HG03135 (cell line): Measurements from ENCODE around the gene ZNF524.
"Not testable (repeated sequence)": the region's sequence is repeated elsewhere in the genome, so short reads cannot be mapped to it uniquely, and the experiment has no call there.

Source experiments
- ATAC-seq: cut with Tn5 transposase; IDR thresholded peaks from one replicate; pipeline ENCODE4 v1.9.1; 2021; ENCODE audit warnings: mild to moderate bottlenecking, moderate library complexity; ENCODE audit not compliant: unreplicated experiment

Gene ZNF524, protein sequence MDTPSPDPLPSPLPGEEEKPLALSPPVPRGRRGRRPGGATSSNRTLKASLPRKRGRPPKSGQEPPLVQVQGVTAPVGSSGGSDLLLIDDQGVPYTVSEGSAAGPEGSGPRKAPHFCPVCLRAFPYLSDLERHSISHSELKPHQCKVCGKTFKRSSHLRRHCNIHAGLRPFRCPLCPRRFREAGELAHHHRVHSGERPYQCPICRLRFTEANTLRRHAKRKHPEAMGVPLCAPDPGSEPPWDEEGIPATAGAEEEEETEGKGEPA

DNA sequence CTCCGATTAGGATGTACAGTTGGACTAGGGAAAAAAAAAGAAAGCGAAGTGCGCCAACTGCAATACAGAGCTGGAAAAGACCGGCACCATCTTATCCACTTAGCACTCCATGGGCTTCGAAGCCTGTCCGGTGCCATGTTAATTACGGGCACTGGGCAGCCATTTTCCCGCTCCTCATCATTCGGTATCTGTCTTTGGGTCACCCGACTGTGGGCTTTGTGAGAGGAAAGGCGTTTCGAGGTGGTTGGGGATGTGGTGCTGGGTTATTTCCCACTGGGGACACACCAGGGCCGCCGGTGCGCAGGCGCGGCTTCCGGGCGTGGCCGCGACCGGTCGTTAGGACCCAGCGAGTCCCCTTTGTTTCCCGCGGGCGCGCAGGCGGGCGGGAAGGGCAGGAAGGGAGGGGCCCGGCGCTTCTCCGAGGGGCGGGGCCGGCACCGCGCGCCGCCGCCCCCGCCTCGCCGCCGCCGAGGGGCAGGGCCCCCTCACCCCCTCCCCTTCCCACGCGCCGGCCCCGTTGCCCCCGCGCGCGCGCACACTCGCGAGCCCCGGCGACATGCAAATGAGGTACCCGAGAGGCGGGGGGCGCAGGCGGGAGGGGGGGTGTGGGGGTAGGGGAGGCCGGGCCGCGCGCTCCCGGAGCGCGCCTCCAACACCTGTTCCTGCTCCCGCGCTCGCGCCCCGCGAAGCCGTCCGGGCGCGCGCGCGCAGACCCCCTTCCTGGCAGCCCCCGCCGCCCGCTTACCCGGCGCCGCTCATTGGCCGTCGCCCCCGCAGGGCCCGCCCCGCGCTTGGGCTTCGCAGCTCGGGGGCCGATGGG is at the start of gene ZNF524:
ZNF524 (plus strand) TSS at position 447 of the 820 bp plus-strand sequence. CDS start 1,825 bp downstream, outside the sequence.
- ATAC-seq, result peak; percentile 47

DNA sequence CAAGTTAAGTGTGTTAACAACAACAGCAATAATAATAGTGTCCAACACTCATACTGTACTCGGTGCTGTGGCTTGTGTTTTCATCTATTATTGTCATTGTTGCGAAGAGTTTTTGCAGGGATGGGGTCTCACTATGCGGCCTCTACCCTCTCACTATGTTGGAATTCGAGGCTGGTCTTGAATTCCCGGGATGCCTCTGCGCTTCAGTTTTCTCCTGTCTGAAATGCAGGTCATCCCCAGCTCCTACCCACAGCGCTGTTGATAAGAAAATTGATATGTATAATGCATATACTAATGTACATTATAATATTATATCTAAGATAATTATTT is 49.8 kb upstream of the ZNF524 start:
- ATAC-seq, result no peak

DNA sequence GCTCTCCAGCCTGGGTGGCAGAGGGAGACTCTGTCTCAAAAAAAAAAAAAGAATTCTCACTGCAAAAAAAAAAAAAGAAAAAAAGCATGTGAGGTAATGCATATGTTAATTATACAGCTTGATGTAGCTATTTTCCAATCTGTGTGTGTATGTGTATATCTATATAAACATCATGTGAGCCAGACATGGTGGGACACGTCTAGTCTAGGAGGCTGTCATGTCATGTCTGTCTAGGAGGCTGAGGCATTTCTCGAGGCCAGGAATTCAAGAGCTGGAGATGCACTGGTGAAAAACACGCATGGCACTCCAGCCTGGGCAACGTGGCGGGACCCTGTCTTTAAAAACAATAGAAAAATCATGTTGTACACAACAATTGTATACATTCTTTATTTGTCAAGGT is 47.9 kb upstream of the ZNF524 start:
- ATAC-seq, result no peak

DNA sequence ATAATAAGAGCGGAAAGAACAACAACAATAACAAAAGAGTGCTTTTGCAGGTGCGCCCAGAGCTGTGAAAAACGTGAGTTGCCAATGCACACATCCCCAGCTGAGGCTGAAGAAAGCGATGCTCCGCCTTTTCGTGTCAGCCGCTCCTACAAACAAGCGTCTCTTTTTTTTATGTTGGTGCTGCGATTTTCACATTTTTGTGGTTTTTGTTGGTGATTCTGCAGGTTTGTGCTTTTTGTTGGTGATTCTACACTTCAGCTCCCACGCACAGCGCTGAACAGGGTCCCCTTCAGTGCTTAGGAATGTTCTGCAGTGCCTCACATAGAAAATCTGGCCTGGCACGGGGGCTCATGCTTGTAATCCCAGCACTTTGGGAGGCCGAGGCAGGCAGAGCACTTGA is 47.5 kb upstream of the ZNF524 start:
- no peak for ATAC-seq

DNA sequence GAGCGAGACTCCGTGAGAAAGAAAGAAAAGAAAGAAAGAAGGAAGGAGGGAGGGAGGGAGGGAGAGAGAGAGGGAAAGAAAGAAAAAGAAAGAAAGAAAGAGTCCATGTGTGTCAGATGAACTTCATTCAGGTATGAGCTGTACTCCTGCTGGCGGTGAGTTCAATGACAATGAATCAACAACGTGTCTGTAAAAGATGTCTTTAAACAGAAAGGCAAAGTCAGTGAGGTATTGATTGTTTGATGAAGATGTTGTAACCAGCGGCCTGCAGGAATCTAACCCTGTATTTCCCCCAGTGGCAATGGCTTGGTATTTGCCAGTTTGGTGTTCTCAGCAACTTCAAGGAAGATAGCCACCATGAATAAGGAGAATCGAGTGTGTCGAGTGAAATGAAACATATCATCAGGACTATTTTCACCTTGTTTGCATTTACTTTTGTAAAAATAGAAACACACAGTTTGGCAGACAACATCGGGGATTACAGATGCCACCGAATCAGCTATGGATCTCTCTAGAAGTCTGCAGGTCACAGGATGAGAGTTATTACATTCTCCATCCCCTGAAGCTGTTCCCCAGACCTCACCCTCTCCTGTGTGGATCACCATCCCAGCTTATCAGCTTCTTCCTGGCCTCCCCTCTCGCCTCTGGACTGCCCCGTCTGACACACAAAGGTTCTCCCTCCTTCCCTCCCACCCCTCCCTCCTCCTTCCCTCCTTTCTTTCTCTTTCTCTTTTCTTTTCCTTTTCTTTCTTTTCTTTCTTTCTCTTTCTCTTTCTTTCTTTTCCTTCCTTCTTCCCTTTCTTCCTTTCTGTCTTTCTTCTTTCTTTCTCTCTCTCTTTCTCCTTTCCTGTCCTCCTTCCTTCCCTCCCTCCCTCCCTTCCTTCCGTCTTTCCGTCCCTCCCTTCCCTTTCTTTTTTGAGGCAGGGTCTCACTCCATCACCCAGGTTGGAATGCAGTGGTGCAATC is 46.6 kb upstream of the ZNF524 start:
- no peak for ATAC-seq

DNA sequence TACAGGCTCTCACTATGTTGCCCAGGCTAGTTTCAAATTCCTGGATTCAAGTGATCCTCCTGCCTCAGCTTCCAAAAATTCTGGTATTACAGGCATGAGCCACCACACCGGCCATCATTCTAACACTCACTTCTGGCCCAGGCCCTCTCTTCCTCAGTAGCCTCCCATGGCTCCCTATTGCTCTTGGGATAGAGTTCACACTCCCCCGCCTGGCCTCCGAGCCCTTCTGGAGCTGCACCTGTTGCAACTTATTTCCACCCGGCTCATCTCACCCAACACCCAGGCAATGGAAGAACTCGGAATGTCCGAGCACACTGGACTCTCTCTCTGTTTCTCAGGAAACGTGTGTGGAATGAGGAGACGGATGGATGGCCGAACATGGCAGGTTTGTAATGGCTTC is 45.8 kb upstream of the ZNF524 start:
- no peak for ATAC-seq

DNA sequence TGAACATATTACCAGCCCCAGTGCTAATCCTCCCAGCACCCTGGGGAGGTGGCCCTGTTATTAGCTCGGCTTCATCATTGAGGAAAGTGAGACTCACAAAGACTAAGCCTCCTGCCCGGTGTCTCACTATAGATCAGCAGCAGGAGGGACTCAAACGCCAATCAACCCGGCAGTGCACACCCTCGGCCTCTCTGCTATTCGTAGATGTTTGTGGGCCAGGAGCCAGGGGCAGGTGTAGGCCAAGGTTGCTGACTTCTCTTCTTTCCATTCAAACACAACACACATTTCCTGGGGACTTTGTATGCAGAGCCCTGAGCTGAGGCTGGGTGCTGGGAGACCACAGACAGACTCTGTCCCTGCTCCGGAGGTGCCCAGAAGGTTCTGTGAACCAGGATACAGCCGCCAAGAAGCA is 45.3 kb upstream of the ZNF524 start:
- no peak for ATAC-seq

DNA sequence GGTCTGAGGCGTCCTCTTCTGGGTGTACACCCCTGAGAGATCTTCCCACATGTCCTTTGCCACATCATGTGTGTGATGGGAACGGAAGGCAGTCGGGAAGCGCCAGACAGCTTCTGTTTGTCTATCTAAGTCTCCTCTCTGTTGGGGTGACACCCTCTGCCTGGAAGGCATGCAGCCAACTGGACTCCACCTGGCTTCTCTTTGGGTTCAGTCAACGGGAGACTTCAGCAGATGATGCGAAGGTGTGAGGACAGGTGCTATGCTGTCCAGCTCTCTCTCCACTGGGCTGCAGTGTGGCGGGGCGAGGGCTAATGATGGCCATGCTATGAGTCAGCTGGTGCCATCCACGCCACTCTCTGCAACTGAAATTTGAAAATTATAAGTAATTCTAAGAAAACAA is 40.4 kb upstream of the ZNF524 start:
- ATAC-seq, result no peak

DNA sequence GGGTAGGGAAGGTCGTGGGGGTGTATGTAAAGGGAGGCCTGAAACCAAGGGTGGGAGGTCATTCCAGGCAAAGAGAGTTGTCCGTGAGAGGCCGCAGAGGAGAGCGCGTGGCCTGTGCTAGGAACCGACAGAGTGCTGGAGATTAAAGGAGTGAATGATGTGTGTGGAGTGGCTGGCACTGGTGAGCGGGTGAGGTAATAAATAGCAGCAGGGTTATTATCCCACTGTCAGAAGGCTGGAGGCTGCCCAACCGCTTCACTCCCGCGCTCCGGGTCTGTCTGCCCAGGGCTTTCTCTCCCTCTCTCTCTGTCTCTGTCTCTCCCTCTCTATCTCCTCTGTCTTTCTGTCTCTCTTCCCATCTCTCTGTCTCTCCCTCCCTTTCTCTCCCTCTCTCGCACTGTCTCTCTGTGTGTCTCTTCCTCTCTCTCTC is 36.8 kb upstream of the ZNF524 start:
- no peak for ATAC-seq

DNA sequence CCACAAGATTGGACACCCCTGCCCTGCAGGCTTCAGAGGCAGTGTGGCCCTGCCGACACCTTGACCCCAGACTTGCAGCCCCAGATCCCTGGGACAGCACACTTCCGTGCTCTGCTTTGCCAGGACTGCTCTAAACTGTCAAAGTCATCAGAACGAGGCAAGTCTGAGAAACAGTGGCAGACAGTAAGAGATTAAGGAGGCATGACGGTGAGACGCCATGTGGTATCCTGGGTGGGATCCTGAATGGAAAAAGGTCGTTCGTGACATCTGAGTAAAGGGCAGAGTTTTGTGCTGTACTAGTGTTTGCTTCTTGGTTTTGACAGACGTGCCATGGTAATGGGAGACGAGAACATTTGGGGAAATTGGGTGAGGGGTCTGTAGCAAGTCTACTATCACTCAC is 33.3 kb upstream of the ZNF524 start:
- no peak for ATAC-seq

DNA sequence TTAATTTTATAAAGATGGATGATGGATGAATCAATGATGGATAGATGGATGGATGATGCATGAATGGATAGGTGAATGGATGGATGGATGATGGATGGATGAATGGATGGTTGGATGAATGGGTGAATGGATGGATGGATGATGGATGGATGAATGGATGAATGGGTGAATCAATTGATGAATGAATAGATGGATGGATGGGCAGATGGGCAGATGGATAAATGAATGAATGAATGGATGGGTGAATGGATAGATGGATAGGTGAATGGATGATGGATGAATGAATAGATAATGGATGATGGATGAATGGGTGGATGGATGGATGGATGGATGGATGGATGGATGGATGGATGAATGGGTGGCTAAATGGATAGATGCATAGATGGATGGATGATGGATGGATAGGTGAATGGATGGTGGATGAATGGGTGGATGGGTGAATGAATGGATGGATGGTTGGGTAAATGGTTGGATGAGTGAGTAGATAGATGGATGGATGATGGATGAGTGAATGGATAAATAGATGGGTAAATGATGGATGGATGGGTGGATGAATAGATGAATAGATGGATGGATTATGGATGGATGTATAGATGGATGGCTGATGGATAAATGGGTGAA is 32.3 kb upstream of the ZNF524 start:
- no peak for ATAC-seq

DNA sequence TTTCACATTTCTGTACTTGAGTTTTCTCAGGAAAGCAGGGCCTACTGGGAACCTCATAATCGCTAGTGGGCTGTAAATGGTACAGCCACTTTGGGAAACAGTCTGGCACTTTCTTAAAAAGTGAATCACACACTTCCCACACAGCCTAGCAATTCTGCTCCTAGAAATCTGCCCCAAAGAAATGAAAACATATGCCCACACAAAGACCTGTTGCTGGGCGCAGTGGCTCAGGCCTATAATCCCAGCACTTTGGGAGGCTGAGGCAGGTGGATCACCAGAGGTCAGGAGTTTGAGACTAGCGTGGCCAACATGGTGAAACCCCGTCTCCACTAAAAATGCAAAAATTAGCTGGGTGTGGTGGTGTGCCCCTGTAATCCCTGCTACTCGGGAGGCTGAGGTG is 30.6 kb upstream of the ZNF524 start:
- ATAC-seq, result not testable (repeated sequence)

DNA sequence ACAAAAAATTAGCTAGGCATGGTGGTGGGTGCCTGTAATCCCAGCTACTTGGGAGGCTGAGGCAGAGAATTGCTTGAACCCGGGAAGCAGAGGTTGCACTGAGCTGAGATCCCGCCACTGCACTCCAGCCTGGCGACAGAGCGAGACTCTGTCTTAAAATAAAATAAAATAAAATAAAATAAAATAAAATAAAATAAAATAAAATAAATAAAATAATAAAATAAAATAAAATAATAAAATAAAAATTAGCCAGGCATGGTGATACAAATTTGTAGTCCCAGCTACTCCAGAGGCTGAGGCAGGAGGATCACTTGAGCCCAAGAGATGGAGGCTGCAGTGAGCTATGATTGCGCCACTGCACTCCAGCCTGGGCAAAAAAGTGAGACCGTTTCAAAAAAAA is 26.2 kb upstream of the ZNF524 start:
- not testable (repeated sequence) for ATAC-seq

DNA sequence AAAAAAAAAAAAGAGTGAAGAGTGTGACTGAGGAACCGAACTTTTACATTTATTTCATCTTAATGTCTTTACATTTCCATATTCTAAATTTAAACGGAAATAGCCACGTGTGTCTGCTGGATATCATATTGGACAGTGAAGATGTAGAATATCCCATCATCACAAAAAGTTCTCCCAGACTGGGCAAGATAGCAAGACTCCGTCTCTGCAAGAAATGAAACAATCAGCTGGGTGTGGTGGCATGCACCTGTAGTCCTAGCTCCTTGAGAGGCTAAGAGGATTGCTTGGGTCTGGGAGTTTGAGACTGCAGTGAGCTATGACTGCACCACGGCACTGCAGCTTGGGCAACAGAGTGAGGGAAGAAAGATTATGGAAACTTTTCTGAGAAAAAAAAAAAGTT is 23.3 kb upstream of the ZNF524 start:
- no peak for ATAC-seq

DNA sequence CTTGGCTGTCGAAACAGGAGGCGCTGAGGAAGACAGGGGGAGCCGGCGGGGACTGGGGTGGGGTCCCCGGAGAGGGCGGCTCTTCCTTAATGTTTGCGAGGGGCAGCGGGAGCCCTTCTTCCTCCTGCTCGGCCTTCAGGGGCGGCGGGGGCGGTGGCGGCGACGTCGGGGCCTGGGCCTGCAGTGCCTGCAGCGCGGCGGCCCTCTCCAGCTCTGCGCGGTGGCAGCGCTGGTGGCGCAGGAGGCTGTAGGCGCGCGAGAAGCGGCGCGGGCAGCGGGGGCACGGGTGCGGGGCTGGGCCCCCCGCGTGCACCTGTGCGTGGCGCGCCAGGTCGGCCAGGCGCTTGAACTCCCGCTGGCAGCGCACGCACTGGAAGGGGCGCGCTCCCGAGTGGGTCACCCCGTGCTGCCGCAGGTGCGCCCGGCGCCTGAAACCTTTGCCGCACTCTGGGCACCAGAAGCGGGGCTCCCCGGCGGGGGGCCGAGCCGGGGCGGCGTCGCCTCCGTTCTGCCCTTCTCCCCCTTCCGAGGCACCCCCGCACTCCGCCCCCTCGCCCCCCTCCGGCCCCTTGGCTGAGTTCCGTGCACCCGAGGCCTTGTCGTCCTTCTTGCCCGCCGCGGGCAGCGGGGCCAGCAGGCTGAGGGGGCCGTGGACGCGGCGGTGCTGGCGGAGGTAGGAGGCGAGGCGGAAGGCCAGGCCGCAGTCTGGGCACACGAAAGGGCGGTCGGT is 21.9 kb upstream of the ZNF524 start:
- ATAC-seq, result no peak

DNA sequence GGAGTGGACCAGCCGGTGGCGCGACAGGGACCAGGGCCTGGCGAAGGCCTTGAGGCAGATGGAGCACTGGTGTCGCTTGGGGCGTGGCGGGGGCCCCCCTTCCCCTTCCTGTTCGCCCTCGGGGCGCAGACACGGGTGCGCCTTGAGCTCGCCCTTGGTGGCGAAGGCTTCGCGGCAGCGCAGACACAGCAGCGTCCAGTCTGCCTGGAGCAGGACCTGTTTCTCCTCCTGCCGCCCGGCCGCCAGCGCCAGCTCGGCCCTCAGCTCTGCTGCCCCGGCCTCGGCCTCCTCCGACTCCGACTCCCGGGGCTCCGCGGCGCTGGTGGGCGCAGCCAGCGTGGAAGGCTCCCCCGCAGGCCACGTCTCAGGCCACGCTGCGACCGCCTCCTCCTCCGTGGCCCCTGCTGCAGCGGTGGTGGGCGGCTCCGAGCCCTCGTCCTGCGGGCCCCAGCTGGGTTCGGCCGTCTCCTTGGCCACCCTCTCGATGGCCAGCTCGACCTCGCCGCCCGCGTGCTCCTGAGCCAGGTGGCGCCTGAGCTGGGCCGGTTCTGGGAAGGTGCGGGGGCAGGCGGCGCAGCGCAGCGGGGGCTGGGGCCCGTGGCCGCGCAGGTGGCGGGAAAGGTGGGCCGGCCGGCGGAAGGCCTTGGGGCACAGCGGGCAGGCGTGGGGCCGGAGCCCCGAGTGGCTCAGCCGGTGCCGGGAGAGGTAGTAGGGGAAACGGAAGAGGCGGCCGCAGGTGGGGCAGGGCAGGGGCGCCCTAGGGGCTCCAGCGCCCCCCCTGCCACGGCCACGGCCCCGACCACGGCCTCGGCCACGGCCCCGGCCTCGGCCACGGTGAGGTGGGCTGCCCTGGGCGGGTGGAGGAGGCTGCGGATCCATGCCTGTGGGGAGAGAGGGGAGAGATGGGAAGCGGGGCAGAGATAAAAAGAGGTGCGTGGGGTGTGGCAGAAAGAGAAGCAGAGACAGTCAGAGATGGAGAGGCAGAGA is 21.0 kb upstream of the ZNF524 start:
- no peak for ATAC-seq

DNA sequence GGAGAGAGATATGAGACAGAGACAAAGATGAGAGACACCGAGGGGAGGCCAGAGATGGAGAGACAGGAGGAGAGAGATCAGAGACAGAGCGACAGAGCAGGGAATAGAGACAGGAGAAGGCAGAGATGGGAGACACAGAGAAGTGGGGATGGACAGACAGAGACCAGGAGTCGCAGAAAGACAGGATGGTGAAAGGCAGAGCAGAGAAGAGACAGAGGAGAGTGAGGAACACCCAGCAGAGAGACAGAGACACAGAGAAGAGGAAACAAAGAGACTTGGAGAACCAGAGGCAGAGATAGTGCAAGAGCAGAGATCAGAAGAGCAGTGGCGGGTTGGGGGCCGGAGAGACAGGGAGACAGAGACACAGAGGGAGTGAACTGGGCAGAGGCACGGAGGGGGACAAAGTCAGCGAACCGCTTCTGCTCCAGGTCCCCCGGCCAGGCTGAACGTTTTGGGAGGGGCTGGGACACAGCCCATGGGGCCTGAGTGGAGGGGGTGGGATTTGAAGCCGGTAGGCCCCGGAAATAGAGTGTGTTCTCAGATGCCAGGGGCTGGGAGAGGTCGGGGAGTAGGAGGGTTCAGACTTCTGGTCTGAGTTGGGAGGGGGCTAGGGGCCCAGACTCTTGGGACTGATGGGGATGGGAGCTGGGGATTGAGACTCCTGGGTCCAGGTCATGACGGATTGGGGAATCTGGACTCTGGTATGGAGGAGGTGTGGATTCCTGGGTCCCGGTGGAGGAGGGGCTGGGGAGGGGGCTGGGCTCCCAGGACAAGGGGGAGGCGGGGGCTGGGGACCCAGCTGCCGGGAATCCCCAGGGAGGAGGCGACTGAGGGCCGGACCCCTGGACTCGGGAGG is 20.1 kb upstream of the ZNF524 start:
- ATAC-seq, result no peak

DNA sequence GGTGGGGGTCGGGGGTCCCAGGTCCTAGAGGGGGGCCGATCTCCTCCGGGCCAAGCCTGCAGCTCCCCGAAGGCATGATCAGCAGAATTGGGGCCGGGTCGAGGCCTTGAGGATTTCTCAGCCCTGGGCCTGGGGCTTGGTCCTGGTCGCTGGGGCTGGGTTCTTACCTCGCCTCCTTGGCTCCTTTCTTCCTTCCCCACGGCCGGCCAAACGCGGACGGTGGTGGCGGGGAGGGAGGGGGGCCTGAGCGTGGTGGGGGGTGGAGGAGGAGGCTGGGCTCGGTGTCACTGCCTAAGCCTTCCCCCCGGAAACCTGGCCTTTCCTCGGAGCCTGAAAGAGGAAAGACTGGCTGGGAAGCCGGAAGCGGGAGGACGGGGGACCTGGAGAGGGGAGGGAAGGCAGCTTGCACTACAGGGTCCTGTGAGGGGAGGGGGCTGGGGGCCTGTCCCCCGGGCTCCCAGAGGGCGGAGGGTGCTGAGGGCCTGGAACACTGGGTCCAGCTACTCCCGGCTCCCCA is 19.4 kb upstream of the ZNF524 start, which contains the start of gene ZNF579:
ZNF579 (minus strand) TSS at position 221 of the 517 bp plus-strand sequence. CDS start 1,209 bp downstream, outside the sequence.
- ATAC-seq, result no peak
